Hepatocyte (in vitro differentiated cells): ENCODE measurements around the gene SH3BP2.

Experiments used
- CTCF ChIP-seq: fragments of 200-600 bp; sonication (generic); IDR thresholded peaks from 2 replicates; pipeline ENCODE4 v1.5.1; 2016; ENCODE audit warnings: antibody characterized with exemption, mild to moderate bottlenecking; ENCODE audit not compliant: poor library complexity
- EZH2 ChIP-seq: fragments of 200-600 bp; sonication (generic); IDR thresholded peaks from 2 replicates; pipeline ENCODE4 v1.6.1; 2016; ENCODE audit warnings: antibody characterized with exemption, mild to moderate bottlenecking, borderline replicate concordance

DNA sequence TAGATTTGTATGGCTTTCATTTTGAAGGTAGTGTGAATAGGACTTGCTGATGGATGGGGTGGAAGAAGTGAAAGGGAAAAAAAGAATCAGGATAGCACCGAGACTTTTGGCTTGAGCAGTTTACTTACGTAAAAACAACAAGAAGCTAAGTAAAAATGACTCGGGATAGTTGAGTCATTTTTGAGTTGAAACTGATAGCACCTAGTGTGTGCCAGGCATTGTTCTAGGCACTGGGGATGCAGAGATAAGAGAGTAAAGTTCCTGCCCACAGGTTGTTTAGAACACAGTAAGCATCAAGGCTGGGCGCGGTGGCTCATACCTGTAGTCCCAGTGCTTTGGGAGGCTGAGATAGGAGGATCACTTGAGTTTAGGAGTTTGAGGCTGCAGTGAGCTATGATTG lies 85.5 kb downstream of the SH3BP2 start:
- TF ChIP-seq CTCF (no peak), EZH2 (no peak)
